ENCODE measurements around the gene MEF2B.

The MEF2B gene

DNA sequence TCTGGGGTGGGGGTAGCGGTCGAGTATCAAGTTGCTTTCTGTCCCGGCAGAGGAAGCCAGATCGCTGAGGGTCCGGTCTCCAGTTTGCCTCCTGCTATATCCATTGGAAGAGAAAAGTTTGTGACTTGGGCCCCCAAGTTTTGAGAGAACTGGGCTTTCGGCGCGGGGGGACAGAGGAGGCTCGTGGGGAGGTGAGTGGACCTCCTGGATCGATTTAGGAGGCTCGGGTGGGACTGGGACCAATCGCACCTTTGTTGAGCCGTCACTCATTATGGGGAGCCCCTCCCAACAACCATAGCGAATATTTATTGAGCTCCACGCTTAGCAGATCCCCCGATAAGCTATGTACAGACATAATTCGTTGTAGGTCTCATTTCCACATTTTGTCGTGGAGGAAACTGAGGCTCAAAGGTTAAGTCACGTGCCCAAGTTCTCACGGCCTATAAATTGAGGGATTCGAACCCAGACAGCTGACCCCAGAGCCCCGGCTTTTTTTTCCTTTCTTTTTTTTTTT lies 22.9 kb upstream of the MEF2B start:
- TF ChIP-seq, protein P1, sequence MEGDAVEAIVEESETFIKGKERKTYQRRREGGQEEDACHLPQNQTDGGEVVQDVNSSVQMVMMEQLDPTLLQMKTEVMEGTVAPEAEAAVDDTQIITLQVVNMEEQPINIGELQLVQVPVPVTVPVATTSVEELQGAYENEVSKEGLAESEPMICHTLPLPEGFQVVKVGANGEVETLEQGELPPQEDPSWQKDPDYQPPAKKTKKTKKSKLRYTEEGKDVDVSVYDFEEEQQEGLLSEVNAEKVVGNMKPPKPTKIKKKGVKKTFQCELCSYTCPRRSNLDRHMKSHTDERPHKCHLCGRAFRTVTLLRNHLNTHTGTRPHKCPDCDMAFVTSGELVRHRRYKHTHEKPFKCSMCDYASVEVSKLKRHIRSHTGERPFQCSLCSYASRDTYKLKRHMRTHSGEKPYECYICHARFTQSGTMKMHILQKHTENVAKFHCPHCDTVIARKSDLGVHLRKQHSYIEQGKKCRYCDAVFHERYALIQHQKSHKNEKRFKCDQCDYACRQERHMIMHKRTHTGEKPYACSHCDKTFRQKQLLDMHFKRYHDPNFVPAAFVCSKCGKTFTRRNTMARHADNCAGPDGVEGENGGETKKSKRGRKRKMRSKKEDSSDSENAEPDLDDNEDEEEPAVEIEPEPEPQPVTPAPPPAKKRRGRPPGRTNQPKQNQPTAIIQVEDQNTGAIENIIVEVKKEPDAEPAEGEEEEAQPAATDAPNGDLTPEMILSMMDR (conservative IDR thresholded peaks at IDR 0.05; ENCODE audit: low read depth, low read length), result no peak

DNA sequence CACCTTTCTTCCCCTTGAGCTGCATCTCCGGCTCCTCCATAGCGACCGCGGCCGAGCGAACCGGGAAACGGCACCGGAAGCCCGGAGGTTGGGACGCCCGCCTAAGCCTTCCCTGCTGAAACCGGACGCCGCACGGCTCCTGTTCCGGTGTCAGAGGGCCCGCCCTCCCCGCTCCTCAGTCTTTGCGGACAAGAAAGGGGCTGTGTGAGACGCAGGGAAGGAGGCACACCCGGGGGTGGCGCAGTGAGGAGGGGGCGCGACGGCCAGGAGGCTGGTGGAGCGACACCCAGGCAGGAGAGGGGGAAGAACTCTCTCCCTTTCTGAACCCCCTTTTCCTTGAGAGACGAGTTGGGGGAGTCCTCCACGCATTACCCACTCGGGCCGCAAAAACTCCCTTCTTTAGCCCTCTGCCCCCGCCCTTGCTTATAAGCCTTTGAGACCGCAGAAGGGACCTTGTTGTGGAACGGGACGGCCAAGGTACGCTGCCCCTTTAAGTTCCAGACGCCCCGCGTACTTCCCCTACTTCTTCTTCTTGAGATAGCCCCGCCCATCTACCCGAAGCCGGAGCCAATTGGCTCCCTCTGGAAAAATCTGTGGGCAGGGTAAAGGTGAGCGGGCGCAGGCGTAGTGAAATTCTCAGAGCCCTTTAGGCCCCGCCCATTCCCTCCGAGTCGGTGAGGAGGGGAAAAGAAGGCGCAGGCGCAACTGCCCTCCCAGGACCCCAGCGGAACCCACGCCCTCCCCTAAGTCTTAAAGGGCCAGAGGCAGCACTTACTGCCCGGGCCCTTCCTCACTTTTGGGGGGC lies 22.2 kb upstream of the MEF2B start, which contains the start of the genes BORCS8 and RFXANK:
TSS of gene BORCS8 (minus strand) at position 75 of the 805 bp plus-strand sequence. CDS start at position 40, 35 bp downstream.
TSS of gene RFXANK (plus strand) at position 181 of the 805 bp plus-strand sequence. CDS start 1,689 bp downstream, outside the sequence.
- DNase-seq (ENCODE audit: low read depth), result peak; percentile 94
- peak within 1 kb of the TSS; percentile 80 for H3K4me3 ChIP-seq (ENCODE audit: low read length)

More for the DNA sequence above, 22.9 kb upstream of the MEF2B start:
- DNase-seq (ENCODE audit: low read depth), result no peak
- H3K4me3 ChIP-seq (ENCODE audit: low read length), result peak overlapping the region; percentile 80

DNA sequence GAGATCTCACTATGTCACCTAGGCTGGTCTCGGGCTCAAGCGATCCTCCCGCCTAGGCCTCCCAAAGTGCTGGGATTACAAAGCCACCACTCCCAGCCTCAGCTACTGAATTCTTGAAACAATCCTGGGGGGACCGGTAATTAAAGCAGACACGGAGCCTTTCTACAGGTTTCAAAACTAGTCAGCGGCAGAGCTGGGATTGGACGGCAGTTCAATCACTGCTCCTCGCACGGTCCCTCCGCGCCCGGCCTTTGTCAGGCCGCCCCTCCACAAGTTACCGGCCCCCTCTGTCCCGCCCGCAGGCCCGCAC lies 21.7 kb upstream of the MEF2B start:
- TF ChIP-seq, protein P1 (conservative IDR thresholded peaks at IDR 0.05; ENCODE audit: low read depth, low read length), result no peak
- peak overlapping the region; percentile 80 for H3K4me3 ChIP-seq (ENCODE audit: low read length)
- DNase-seq (ENCODE audit: low read depth), result no peak

More for the DNA sequence above, 22.2 kb upstream of the MEF2B start, which contains the start of the genes BORCS8 and RFXANK:
- TF ChIP-seq, protein P1 (conservative IDR thresholded peaks at IDR 0.05; ENCODE audit: low read depth, low read length), result no peak

DNA sequence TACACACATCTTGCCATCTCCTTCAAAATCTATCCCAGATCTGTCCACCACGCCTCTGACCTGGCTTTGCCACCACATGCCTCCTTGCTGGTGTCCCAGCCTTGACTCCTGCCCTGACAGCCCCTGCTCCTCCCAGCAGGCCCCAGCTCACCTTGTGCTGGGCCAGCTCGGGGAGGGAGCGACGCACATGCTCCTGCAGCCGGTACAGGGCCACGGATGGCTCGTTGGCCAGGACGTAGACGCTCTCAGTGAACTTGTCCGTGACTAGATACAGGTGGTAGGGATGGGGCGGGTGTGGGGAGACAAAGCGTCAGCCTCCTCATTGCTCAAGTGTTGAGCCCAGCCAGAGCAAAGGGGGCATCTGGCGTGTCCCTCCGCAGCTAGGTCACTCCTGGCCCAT lies 16.7 kb upstream of the MEF2B start:
- TF ChIP-seq, protein P1 (conservative IDR thresholded peaks at IDR 0.05; ENCODE audit: low read depth, low read length), result no peak
- H3K4me3 ChIP-seq (ENCODE audit: low read length), result no peak overlapping the region
- no peak for DNase-seq (ENCODE audit: low read depth)

DNA sequence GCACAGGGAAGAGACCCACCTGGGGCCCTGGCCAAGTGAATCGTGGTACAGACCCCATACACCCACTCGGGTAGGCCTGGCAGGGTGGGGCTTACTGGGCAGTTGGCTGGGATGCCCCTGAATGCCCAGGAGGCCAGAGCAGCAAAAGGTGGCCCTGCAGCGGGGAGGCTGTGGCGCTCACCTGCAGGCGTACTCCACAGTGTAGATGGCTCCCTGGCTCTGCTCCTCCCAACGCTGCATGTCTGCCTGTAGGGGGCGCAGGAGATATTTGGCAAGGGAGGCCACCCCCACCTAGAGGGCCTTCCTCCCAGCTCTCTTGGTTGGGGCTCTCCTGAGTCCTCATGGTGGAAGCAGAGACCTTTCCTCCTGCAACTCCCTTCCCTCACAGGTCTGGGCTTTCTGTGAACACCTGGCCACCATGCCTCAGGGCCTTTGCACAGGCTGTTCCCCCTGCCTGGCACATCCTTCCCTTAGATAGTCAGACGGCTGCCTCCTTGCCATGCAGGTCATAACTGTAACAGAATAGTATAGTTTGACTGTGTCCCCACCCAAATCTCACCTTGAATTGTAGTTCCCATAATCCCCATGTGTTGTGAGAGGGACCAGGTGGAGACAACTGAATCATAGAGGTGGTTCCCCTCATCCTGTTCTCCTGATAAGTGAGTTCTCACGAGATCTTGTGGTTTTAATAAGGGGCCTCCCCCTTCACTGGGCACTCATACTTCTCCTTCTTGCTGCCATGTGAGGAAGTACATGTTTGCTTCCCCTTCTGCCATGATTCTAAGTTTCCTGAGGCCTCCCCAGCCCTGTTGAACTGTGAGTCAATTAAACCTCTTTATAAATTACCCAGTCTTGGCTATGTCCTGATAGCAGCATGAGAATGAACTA lies 16.0 kb upstream of the MEF2B start:
- no peak for DNase-seq (ENCODE audit: low read depth)
- no peak overlapping the region for H3K4me3 ChIP-seq (ENCODE audit: low read length)
- TF ChIP-seq, protein P1 (conservative IDR thresholded peaks at IDR 0.05; ENCODE audit: low read depth, low read length), result peak; percentile 79

DNA sequence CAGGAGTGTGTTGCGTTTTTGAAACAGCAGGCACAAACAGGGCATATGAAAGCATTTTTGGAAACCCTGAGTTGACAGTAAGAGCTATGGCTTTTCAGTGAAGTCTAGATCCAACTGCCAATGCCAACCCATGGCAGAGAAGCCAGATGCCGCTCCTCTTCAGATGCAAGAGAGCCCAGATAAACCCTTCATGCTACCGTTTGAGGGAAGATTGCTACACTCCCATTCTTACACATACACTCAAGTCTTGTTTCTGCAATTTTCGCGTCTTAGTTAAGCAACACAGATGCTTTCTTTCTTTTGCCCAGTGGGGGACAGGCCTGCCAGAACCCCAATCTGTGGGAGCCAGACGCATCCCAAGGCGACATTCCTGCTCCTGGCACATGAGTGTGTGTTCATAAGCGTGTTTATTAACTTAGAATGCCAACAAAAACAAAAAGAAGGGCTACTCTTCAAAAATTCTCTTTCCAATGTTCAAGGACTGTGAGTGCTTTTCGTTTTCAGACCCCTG lies 11.5 kb upstream of the MEF2B start:
- TF ChIP-seq, protein P1 (conservative IDR thresholded peaks at IDR 0.05; ENCODE audit: low read depth, low read length), result no peak
- H3K4me3 ChIP-seq (ENCODE audit: low read length), result no peak overlapping the region
- DNase-seq (ENCODE audit: low read depth), result no peak

All from retinal pigment epithelial cell (primary cell).